HG02678 (cell line): ENCODE data around the gene GSPT1.
"Not testable (repeated sequence)": the region's sequence is repeated elsewhere in the genome, so short reads cannot be mapped to it uniquely, and the experiment has no call there.

Experiments
- ATAC-seq: cut with Tn5 transposase; IDR thresholded peaks from one replicate; pipeline ENCODE4 v1.9.1; 2021; ENCODE audit warnings: mild to moderate bottlenecking, moderate library complexity; ENCODE audit not compliant: unreplicated experiment

Gene GSPT1

GRCh38 chr16:11915644-11916523 lies at the start of gene GSPT1:
GSPT1 (minus strand) TSS chr16:11915956; CDS start chr16:11915720, 236 bp downstream.
- ATAC-seq, result peak; percentile 80

GRCh38 chr16:11964761-11965551 lies 49.2 kb upstream of the GSPT1 start, which contains the start of gene TNFRSF17:
TNFRSF17 (plus strand) TSS chr16:11965210; CDS start chr16:11965325, 115 bp downstream.
- peak; percentile 77 for ATAC-seq

- no peak for ATAC-seq
These were observed 48.0 kb upstream of the GSPT1 start for GRCh38 chr16:11963706-11964105.

GRCh38 chr16:11962978-11963377 lies 47.2 kb upstream of the GSPT1 start:
- not testable (repeated sequence) for ATAC-seq

GRCh38 chr16:11962457-11962856 lies 46.7 kb upstream of the GSPT1 start:
- not testable (repeated sequence) for ATAC-seq

- ATAC-seq, result no peak
These were observed 42.0 kb upstream of the GSPT1 start for GRCh38 chr16:11957591-11958395.

- no peak for ATAC-seq
These were observed 40.8 kb upstream of the GSPT1 start for GRCh38 chr16:11956558-11956957.

- no peak for ATAC-seq
These were observed 40.0 kb upstream of the GSPT1 start for GRCh38 chr16:11955713-11956123.

- not testable (repeated sequence) for ATAC-seq
These were observed 37.8 kb upstream of the GSPT1 start for GRCh38 chr16:11953576-11953975.

GRCh38 chr16:11950388-11950787 lies 34.6 kb upstream of the GSPT1 start:
- no peak for ATAC-seq

GRCh38 chr16:11949527-11949926 lies 33.8 kb upstream of the GSPT1 start:
- ATAC-seq, result peak; percentile 66

- no peak for ATAC-seq
These were observed 33.1 kb upstream of the GSPT1 start for GRCh38 chr16:11948819-11949218.

GRCh38 chr16:11946433-11946832 lies 30.7 kb upstream of the GSPT1 start:
- ATAC-seq, result no peak

- not testable (repeated sequence) for ATAC-seq
These were observed 26.2 kb upstream of the GSPT1 start, which contains the start of gene NPIPB2 for GRCh38 chr16:11941945-11942344. NPIPB2 (minus strand) TSS chr16:11942045; CDS start chr16:11942045, 0 bp downstream.

GRCh38 chr16:11927350-11927749 lies 11.6 kb upstream of the GSPT1 start:
- not testable (repeated sequence) for ATAC-seq

GRCh38 chr16:11924046-11924445 lies 8.3 kb upstream of the GSPT1 start:
- not testable (repeated sequence) for ATAC-seq

GRCh38 chr16:11916524-11917285 lies 949 bp upstream of the GSPT1 start:
- ATAC-seq, result no peak

- ATAC-seq, result peak; percentile 28
These were observed 577 bp downstream of the GSPT1 start for GRCh38 chr16:11915114-11915643.

- no peak for ATAC-seq
These were observed 1.3 kb downstream of the GSPT1 start for GRCh38 chr16:11914210-11915113.
